Loucy (cell line): ENCODE measurements around the gene TBCD.

ENCODE experiments used
- EZH2phosphoT487 ChIP-seq: fragments of 200-600 bp; IDR thresholded peaks from 2 replicates; pipeline ENCODE4 v1.6.1; 2018; ENCODE audit warnings: antibody characterized with exemption, mild to moderate bottlenecking, moderate library complexity, borderline replicate concordance
- TF ChIP-seq, protein P1 (sequence below): fragments of 200-600 bp; sonication (generic); conservative IDR thresholded peaks from 2 replicates; pipeline ENCODE4 v1.5.1; 2014; ENCODE audit warnings: mild to moderate bottlenecking, antibody characterized with exemption, low read length

DNA sequence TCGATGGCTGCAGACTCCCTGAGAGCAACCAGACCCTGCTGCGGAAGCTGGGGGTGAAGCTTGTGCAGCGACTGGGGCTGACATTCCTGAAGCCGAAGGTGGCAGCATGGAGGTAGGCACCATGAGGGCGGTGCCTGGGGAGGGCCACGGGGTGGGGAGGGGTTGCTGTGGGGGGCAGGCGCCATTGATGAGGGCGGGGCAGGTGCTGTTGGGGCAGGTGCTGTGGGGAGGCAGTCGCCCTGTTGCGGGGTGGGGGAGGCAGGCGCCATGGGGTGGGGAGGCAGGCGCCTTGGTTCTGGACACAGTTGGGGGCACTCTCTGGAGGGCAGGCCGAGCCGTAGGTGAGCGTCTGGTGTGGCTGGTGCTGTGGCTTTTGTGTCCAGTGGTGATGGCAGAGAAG, 49.0 kb downstream of the TBCD start:
- TF ChIP-seq, protein P1, sequence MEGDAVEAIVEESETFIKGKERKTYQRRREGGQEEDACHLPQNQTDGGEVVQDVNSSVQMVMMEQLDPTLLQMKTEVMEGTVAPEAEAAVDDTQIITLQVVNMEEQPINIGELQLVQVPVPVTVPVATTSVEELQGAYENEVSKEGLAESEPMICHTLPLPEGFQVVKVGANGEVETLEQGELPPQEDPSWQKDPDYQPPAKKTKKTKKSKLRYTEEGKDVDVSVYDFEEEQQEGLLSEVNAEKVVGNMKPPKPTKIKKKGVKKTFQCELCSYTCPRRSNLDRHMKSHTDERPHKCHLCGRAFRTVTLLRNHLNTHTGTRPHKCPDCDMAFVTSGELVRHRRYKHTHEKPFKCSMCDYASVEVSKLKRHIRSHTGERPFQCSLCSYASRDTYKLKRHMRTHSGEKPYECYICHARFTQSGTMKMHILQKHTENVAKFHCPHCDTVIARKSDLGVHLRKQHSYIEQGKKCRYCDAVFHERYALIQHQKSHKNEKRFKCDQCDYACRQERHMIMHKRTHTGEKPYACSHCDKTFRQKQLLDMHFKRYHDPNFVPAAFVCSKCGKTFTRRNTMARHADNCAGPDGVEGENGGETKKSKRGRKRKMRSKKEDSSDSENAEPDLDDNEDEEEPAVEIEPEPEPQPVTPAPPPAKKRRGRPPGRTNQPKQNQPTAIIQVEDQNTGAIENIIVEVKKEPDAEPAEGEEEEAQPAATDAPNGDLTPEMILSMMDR = no peak
- no peak for TF ChIP-seq EZH2phosphoT487
